HG03103 (cell line): ENCODE results near the gene ZNF609.

Experiments used
- ATAC-seq: cut with Tn5 transposase; IDR thresholded peaks from one replicate; pipeline ENCODE4 v1.9.1; 2021; ENCODE audit warnings: low read depth; ENCODE audit not compliant: unreplicated experiment

Gene ZNF609

DNA sequence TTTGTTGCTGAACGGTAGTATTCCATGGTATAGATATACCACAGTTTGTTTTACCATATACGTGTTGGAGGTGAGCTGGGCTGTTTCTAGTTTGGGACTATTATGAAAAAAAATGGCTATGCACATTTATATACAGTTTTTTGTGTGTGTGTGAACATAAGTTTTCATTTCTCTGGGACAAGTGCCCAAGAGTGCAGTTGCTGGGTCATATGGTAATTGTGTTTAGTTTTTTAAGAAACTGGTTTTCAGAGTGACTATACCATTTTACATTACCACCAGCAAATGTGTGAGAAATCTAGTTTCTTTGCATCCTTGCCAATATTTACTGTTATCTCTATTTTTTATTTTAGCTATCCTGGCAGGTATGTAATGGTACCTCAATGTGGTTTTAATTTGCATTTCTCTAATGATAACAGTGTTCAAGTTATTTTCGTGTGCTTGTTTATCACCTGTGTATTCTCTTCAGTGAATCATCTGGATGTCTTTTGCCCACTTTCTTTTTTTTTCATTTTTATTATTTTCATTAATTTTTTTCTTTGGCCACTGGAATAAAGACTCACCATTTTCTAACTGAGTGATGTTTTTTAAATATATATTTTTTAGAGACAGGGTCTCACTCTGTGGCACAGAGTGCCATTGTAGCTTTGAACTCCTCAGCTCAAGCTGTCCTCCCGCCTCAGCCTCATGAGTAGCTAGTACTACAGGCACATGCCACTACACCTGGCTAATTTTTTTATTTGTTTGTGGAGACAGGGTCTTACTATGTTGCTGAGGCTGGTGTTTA is 75.3 kb downstream of the ZNF609 start:
- ATAC-seq = no peak

DNA sequence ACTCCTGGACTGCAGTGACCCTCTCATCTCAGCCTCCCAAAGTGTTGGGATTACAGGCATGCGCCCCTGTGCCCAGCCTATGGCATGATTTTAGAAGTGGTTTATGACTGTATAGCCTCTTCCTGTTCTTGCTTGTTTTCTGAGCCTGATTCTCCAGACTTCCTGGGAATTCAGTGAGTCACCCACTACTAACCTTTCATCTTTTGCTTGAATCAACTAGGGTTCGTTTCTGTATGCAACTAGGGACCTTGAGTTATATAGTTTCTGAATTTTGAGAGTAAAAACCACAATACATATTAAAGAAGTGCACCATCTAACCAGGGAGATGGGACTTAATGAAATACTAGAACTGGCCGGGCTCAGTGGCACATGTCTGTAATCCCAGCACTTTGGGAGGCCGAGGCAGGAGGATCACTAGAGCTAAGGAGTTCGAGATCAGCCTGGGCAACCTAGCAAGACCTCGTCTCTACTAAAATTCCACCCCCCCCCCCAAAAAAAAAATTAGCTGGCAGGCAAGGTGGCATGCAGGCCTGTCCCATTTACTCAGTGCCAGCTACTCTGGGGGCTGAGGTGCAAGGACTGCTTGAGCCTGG is 76.0 kb downstream of the ZNF609 start:
- ATAC-seq = no peak

DNA sequence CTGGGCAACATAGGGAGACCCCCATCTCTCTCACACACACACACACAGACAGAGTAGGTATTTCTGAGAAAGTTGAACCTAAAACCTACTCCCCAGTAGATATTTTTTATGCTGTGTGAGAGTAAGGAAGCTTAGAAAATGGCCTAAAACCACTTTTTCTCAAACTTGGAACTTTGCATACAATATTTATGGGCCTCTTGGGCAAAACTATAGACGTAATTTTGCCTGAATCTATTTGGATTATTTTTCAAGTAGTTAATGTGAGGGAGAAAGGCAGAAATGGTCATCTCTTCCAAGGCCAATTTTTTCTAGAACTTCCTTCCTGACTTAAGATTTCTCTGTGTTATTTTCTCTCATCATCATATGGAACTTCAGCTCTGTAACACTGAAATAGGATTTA is 81.7 kb downstream of the ZNF609 start:
- ATAC-seq = no peak

DNA sequence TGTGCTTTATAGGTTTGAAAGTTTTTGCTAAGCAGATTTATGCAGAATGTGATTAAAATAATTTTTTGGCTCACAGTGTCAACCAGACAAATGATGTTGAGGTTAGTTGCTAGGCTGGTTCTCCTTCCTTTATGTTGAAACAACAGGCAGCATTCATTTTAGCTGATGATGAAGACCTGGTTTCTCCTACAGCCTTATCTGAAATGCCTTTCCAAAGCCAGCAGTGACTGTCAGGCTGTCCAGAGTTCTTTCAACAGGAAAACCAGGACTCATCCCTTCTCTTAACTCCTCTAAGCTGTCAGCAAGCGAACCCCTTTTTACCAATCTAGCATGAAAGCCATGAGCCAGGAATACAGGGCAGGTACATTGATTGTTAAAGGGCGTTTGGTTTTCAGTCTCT is 84.1 kb downstream of the ZNF609 start:
- ATAC-seq = no peak

DNA sequence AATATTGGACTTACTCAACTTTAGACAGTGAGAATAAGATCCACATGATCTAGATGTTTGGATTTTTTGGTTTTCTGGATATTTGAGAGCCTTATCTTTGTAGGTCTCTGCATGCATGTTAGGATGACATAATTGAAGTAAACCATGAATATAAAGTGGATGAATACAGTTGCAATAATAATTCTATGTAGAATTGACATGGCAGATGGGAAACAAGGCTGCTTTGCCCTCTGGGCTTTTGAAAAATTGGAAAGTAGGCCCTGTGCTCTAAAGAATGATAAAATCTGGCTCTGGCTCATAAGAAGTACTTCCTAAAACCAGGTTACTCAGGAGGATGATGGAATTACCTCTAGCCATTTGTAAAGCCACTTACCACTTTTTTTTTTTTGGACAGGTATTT is 86.9 kb downstream of the ZNF609 start:
- ATAC-seq = no peak

DNA sequence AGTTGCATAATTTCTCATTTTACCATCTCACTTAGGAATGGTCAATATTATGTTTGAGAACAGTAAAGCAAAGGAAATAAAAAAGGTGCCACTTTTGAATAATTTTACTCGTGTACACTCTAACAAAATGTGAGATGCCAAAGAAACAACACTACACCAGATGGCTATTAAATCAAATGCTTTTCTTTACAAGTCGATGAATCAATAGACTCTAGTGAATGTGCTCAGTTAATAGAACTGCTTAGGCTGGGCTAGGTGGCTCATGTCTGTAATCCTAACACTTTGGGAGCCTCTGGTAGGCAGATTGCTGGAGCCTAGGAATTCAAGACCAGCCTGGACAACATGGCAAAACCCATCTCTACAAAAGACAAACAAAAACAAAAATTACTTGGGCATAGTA is 87.9 kb downstream of the ZNF609 start:
- ATAC-seq = no peak

DNA sequence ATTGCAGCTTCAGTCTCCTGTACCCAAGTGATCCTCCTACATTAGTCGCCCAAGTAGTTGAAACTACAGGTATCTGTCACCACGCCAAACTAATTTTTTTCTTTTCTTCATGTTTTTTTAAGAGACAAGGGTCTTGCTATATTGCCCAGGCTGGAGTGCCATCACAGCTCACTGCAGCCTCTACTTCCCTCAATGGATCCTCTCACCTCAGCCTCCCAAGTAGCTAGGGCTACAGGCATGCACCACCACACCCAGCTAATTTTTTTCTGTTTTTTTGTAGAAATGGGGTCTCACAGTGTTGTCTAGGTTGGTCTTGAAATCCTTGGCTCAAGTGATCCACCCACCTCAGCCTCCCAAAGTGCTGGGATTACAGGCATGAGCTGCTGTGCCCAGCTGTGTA is 89.5 kb downstream of the ZNF609 start:
- ATAC-seq = no peak

DNA sequence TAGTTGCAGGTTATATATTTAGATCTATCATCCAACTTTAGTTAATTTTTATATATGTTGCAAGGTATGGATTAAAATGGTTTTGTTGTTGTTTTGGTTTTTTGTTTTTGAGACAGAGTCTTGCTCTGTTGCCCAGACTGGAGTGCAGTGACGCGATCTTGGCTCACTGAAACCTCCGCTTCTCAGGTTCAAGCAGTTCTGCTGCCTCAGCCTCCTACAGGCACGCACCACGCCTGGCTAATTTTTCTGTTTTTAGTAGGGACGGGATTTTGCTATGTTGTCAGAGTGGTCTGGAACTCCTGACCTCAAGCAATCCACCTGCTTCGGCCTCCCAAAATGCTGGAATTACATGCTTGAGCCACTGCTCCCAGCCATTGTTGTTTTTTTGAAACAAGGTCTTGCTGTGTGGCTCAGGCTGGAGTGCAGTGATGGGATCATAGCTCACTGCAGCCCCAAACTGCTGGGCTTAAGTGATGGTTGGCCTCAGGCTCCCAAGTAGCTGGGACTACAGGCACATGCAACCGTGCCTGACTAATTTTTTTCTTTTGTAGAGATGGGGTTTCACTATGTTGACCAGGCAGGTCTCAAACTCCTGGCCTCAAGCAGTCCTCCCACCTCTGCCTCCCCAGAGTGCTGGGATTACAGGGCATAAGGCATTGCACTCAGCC is 92.0 kb downstream of the ZNF609 start:
- no peak for ATAC-seq

DNA sequence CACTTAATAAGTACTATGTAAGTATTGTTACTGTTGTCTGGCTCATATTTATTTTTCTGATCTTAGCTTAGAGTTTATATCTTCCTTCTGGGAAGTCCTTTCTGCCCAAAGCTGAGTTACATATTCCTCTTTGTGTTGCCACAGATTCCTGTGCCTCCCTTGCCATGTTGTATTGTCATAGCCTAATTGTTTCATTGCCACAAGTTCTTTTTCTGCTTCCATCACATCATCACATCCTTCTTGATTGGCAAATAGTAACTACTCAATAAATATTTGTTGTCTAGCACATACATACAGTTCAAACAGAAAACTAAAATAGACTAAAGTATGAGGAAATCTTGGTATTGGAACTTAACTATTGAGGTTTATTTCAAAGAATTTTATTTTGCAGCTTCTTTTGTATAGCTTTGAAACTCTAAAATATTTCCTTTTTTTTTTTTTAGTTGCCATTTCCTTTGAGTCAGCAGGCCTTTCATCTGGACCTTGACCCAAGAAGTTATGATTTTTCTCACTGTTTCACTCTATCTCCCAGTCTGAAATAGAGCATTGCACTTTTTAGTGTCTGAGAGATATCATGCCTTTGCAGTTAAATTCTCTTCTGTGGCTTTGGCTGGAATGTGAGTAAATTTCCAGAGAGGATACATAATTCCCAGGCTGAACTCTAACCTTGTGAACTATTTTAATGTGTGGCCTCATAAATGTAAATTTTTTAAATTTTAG is 98.2 kb downstream of the ZNF609 start:
- ATAC-seq = no peak

DNA sequence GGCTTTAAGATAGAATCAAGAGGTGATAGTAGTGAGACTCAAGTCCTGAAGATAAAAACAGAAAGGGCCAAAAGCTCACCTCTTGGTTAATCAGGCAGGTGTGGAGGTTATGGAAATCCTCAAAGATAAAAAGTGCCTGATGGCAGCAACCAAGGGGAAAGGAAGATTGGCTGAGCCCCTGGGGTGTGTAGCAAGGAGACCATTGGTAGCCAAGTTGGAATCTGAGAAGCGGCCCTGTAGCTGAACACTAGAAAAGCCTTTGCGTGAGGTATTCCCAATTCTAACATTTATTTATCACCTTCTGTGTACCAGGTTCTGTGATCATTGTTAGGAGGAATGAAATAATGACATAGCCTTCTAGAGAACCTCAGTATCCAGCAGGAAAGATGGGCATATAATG is 98.9 kb downstream of the ZNF609 start:
- no peak for ATAC-seq

DNA sequence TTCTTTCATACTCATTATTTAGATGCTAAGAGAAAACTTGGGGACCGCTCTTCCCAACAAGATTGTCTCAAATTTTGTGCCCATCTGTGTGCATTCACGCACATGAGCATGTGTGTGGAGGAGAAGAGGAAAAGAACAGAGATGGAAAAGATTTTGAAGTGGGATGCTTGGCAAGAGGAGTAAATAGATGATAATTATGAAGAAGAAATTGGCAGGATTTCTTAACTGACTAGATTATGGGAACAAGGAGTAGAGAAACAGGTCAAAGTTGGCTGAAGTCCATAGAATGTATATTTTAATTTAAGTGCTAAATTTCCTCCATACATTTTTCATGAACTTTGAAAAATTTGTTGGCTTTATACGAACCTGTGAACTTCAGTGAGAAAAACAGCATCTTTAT is 100.1 kb downstream of the ZNF609 start:
- no peak for ATAC-seq

DNA sequence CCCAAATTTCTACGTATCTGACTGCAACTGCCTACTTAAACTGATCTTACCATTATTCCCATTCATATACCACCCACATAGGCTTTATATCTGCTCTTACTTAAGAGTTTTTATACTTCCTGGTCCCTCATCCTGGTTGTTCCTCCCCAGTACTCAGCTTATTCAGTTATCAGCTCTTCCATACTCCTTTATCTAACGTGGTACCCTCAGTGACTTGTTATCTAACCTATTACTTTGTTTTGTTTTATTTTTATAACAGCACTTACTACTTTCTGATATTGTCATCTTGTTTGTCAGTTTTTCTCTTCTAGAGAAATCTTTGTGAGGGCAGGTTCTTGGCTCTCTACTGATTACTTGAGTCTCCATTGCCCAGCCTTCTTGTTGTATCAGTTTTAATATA is 100.6 kb downstream of the ZNF609 start:
- no peak for ATAC-seq

DNA sequence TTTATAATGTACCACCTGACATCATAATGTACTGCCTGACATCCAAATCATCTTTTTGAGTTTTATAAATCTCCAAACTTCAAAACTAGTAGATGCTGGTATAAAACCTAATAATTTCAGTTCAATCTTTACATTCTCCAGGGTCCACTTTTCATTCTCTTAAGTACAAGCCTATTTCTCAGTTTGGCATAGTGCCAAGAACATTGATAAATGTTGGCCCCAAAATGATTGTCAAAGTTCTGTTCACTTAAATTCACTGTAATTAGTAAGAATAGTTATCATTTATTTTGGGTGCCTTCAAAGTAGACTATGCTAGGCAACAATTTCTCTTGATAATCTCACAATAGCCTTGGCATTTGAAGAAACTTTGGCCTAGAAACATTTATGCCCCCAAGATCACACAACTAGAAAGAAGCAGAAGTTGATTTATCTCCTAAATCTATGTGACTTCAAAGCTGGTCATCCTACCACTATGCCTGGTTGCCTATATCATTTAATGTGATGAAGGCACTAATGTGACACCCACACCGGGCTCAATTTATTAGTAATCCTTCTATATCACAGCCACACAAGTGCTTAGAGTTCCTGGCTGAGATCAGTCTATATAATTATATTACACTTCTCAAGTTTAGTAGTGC is 101.7 kb downstream of the ZNF609 start:
- ATAC-seq = no peak

DNA sequence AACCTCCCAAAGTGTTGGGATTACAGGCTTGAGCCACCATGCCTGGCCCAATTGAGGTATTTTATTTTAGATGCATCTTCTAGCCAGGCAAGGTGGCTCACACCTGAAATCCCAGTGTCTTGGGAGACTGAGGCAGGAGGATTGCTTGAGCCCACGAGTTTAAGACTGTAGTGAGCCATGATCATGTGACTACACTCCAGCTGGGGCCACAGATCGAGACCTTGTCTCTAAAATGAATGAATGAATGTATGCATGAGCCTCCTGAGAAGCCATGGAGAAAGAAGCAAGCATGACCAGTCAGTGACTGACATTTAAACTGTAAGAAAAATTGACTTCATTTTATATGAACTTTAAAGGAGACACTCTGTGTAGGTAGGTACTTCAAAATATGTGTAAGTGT is 105.7 kb downstream of the ZNF609 start:
- ATAC-seq = no peak

DNA sequence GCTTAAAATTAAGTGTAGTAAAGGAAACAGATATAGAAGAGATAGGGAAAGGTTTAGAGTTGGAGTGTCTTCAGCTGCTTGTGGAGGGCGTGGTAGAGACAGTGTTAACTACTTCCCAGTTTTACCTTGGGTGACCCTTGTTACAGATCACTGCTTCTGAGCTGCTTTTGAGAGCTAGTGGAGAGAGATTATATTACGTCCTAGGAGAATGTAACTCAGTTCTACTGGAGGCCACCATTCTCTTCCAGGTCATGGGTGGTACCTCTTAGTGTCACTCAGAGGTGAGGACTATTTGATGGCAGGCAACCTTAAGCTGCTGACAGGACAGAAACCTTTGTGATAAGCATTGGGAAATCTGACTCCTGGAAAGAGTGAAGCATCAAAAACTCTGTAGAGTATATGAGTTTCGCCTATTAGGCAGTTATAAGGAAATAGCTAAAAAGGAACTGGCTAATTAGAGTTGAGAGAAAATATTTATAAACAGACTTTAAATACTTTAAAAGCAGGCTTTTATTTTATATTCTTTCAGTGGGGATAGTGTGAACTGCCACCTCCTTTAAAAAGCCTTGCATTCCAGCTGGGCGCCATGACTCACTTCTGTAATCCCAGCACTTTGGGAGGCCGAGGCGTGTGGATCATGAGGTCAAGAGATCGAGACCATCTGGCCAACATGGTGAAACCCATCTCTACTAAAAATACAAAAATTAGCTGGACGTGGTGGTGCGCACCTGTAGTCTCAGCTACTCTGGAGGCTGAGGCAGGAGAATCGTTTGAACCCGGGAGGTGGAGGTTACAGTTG is 106.5 kb downstream of the ZNF609 start:
- ATAC-seq = no peak

DNA sequence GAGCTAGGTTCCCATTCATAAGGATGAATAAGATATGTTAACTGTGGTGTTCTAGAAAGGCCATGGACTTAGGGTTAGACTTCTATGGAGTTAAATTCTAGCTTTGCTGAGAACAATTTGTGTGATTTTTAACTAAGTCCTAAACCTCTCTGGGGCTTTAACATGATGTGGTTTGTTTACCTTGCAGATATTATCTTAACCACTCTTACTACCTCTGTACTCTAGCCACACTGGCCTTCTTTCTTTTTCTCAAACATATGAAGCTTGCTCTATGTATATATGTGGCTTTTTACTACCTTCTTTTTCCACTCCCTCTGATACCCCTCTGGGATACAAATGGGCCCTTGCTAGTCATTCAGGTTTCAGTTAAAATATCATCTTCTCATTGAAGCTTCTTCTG is 108.4 kb downstream of the ZNF609 start:
- ATAC-seq = no peak

DNA sequence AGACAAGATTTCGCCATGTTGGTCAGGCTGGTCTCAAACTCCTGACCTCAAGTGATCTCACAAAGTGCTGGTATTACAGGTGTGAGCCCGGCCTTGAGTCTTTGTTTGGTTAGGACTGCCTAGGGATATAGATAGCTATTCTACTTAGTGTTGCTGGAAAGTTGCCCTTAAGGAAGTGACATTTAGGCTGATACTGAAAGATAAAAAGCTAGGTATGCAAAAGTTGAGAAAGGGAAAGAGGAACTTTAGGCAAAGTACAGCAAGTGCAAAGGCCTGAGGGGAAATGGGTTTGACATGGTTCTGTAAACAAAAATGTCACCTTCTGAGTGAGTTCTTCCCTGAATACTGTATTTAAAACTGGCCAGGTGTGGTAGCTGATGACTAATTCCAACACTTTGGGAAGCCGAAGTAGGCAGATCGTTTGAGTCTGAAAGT is 111.5 kb downstream of the ZNF609 start:
- ATAC-seq = no peak

DNA sequence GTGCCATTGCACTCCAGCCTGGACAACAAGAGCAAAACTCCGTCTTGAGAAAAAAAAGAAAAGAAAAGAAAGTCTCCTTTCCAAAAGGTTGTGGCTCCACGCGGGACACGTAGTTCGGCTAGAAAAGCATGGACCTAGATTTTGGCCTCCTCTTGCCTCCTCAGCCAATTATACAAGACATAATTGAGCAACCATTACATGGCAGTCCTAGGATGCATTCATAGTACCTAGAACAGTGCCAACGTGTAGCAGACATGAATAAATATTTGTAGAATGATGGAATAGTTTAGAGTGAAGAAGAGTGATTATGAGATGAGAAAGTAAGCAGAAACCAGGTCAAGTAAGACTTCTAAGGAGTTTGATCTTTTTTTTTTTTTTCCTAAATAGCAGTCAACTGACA is 112.5 kb downstream of the ZNF609 start:
- ATAC-seq = no peak

DNA sequence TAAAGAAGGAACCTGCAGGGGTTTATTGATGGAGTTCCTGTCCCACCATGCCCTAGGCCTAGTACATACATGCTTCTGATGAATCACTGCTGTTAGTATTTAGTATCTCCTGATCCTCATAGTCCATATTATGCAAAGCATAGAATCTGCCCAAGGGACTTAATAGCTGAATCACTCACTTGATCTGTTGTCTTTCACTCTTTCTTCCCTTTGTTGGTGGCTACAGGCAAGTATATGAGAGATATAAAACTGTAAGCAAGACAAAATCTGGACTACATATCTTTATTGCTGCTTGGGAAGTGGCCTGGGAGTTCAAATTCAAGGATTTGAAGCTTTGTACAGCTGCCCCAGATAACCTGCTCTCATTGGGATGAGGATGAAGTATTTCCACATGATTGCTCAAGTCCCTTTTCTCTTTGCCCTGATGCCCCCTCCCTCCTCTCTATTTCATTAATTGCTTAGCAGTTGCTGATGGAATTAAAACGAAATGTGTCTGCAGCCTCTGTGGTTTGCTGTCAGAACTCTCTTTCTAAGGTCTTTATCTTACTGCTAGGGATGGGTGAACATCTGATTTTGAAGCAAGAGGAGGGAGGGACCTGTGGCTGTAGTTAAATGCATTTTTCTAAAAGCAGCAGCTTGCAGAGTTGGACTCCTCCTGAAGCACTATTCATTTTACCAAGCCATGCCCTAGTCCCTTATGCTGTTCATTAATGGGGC is 114.1 kb downstream of the ZNF609 start:
- no peak for ATAC-seq
